ENCODE measurements around the gene AQP12B.

Gene AQP12B

GRCh38 chr2:240717681-240718581 lies 35.2 kb upstream of the AQP12B start:
- DNase-seq (ENCODE audit: low read depth, low spot score): no peak

GRCh38 chr2:240717181-240717641 lies 34.5 kb upstream of the AQP12B start:
- no peak for DNase-seq (ENCODE audit: low read depth, low spot score)

- no peak for DNase-seq (ENCODE audit: low read depth, low spot score)
Measured at GRCh38 chr2:240716130-240716798, 33.6 kb upstream of the AQP12B start.

GRCh38 chr2:240714747-240715725 lies 32.4 kb upstream of the AQP12B start:
- DNase-seq (ENCODE audit: low read depth, low spot score): no peak

GRCh38 chr2:240713928-240714746 lies 31.5 kb upstream of the AQP12B start:
- no peak for DNase-seq (ENCODE audit: low read depth, low spot score)

- DNase-seq (ENCODE audit: low read depth, low spot score): no peak
Measured at GRCh38 chr2:240713071-240713927, 30.6 kb upstream of the AQP12B start.

- no peak for DNase-seq (ENCODE audit: low read depth, low spot score)
Measured at GRCh38 chr2:240712121-240712520, 29.4 kb upstream of the AQP12B start.

- no peak for DNase-seq (ENCODE audit: low read depth, low spot score)
Measured at GRCh38 chr2:240711701-240712100, 29.0 kb upstream of the AQP12B start.

- DNase-seq (ENCODE audit: low read depth, low spot score): no peak
Measured at GRCh38 chr2:240711296-240711695, 28.6 kb upstream of the AQP12B start.

- DNase-seq (ENCODE audit: low read depth, low spot score): no peak
Measured at GRCh38 chr2:240708457-240708856, 25.8 kb upstream of the AQP12B start.

GRCh38 chr2:240707821-240708220 lies 25.1 kb upstream of the AQP12B start:
- DNase-seq (ENCODE audit: low read depth, low spot score): no peak

GRCh38 chr2:240707043-240707756 lies 24.5 kb upstream of the AQP12B start:
- DNase-seq (ENCODE audit: low read depth, low spot score): no peak

- no peak for DNase-seq (ENCODE audit: low read depth, low spot score)
Measured at GRCh38 chr2:240705204-240705791, 22.6 kb upstream of the AQP12B start.

- no peak for DNase-seq (ENCODE audit: low read depth, low spot score)
Measured at GRCh38 chr2:240704651-240705050, 22.0 kb upstream of the AQP12B start.

- DNase-seq (ENCODE audit: low read depth, low spot score): no peak
Measured at GRCh38 chr2:240703417-240704341, 21.0 kb upstream of the AQP12B start.

- DNase-seq (ENCODE audit: low read depth, low spot score): no peak
Measured at GRCh38 chr2:240702640-240703011, 19.9 kb upstream of the AQP12B start.

GRCh38 chr2:240701736-240702639 lies 19.3 kb upstream of the AQP12B start:
- DNase-seq (ENCODE audit: low read depth, low spot score): no peak
